ENCODE measurements around the gene CAMTA1.

CAMTA1 gene

DNA sequence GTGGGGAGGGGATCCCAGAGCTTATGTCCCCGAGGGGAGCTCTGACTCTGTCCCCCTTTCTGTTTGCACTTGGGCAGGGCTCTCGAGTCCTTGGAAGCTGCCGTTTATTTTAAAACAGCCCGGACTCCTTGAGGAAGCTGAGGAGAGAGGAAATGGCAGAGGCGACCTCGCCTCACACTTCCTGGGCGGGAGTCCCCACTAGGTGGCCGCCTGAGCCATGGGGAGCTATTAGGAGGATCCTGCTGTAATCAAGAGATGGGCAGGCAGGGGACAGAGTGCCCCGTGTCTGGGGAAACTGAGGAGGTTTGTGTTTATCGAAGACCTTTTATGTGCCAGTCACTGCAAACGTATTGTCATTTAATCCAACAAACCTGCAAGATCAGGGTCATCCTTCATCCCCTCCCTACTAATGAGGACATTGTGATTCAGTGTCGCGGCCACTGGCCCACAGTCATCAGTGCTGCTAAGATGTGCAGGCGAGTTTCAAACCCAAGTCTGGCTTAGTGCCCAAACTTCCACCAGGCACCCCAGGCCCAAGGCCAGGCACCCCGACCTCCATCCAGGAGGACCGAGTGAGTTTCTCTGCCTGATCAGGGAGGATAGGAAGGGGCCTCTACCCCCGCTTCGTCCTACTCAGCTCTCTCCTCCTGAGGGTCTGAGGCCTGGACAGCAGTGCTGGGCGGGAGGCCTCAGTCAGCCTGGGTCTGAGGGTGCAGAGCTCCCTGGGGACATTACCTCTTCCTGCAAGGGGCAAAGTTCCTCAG, 669.0 kb downstream of the CAMTA1 start:
- no peak for DNase-seq

DNA sequence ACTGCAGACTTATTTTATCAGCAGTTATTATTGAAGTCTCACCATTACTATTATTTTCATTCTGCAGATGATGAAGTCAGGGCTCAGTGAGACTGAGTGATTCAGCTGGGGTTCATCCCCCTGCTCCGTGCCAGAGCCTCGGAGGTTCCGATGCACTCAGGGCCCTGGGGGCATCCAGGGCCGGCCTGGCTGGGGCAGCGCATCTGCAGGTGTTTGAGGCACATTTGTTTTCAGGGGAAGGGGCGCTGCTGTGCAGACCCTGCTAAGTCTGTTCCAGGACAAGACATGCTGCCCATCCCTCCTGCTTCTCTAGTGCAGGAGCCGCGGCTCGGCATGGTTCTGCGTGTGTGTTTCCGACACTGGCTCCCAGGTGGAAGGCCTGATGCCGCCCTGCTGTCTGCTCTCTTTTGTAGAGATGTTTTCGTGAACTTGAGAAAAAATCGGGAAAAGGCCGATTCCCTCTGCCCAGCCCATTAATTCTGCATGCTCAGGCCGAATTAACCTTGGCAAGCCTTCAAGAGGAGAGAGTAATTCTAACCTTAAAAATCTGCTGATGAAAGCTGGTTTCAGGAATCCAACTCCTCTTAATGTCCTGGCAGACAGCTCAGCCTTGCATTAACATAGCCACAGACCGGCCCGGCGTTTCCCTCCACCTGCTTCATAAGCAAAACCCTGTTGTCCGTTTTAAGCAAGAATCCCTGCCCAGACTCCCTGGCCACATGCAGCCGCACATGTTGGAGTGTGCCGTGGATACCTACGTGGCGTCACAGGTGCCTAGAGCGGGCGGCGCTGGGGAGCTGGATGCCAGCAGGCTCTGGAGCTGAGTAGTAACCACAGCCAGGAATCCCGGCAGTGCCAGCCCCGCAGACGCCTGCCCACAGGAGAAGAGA, 669.9 kb downstream of the CAMTA1 start:
- no peak for DNase-seq

DNA sequence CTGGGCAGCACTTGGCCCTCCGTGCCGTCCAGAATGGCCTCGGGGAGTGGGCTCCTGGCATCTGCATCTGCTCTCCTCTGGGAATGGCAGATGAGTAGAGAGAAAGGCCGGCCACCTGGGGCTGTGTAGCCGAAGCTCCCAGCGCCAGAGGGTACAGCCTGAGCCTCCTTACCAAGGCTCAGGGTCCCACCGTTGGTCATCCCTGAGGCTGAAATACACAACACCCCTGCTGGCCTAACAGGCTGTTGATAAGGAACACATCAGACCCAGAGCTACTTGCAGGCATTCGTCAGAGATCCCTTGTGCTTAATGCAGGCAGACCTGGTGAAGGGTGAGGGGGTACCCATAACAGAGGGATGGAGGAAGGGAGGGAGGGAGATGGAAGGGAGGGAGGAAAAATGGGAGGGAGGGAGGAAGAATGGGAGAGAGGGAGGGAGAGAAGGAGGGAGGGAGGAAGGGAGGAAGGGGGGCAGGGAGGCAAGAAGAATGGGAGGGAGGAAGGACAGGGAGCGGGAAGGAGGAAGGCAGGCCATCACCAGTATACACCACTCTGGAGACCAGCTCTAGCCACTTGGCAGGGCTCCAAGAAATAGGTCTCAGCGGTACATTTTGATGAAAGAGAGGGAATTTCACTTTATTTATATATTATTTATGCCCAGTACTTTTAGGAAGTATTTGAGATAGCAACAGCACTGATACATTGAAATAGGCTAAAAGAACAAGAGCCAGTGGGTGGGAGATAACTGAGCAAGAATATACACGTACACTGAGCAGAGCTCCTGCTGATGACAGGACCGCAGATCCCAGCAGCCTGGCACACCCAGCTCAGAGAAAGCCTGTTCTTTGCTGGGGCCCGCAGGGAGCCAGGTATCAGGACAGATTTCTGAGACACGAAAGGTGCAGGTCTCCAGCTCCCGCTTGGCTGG, 670.8 kb downstream of the CAMTA1 start:
- DNase-seq, result no peak

DNA sequence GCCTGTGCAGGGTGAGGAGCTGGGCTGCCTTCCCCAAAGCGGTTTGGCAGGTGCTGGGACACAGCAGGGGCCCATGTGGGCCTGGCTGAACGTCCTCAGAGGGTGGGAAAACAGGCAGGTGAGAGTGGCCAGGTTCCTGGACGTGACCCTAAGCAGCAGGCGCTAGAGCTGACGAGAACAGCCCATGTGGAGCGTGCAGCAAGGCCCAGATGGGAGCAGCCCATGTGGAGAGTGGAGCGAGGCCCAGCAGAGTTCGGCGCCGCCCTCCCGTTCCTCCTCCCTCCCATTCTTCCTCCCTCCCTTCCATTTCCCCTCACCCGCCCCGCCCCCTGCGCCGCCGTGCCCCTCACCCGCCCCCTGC, 671.4 kb downstream of the CAMTA1 start:
- DNase-seq, result no peak

DNA sequence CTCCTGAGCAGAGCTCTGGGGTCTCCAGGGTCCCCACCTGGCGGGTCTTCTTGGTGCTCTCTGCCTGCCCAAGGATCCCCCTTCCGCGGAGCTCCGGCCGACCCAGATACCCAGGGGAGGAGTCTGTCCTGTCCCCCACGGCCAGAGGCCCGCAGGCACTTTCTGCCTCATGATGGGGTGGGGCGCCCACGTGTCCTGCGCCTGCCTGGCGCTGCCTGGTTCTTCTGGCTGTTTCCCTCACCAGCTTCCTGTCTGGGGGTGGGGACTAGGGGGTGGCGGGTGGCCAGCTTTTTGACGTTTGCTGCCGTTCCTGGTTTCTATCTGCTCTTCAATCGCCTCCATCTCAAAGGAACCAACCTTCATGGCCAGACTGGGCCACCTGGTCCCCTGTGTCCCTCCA, 672.6 kb downstream of the CAMTA1 start:
- DNase-seq, result no peak

DNA sequence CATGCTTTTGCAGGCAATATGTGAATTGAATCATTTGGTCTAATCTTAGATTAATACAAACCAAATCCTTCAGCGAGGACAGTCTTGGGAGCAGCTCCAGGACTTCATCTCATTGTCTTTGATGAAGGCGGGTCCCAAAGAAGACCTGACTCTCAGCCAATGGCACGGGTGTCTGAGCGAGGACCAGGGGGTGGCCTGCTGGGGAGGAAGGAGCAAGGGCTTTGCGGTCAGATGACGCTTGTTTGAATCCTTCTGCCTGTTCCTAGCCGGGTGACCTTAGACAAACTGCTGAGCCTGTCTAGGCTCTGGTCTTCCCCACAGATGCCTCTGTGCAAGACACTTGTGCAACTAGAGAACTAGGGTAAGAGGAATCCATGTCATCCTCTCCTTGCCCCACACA, 673.7 kb downstream of the CAMTA1 start:
- no peak for DNase-seq

DNA sequence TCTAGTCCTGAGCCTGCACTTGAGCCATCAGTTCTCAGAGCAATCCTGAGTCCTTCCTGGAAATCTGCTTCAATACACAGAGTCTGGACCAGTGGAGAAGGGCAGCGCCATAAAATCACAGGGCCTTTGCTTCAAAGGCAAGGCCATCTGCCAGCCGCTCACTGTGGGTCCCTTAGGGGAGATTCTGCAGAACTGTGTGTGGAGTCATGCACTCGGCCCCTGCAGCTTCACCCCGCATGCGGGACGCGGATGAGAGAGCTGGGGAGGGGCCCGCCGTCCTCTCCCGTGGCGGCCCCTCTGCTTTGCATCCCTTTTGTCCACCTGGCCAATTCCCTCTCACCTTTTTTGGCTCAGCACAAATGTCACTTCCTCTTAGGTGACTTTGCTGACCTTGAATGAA, 674.7 kb downstream of the CAMTA1 start:
- DNase-seq, result no peak

DNA sequence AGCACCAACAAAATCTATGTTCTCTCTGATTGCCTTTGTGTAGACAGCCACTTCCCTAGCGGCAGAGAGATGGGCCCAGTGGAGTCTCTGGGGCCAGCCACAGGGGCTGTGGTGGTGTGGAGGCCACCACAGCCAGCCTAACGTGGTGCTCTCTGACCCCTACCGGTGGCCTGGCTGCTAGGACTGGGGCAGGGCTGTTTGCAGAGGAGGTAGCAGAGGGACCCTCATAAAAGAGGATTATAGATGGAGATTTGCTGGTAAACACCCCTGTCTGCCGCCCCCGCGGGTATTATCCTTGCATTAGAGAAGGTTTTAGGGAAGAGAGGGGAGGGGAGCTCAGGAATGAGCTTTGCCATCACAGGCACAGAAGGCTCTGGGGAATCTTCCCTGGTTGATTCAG, 675.6 kb downstream of the CAMTA1 start:
- DNase-seq, result no peak

DNA sequence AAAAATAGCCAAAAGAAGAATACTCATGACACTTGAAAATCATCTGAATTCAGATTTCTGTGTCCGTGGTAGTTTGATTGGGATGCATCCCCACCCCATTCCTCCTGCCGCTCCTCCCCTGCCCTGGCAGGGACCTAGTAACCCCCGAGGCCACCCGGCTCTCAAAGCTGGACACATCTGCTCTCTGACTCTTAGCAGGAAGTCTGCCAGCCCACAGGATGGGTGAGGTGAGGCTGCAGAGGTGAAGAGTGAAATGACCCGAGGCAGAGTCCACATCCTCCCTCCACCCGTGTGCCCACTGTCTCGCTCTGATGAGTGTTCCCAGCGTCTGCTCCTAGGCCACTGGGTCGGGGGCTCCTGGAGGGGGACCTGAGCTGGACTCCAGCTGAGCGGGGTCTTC, 677.4 kb downstream of the CAMTA1 start:
- no peak for DNase-seq

DNA sequence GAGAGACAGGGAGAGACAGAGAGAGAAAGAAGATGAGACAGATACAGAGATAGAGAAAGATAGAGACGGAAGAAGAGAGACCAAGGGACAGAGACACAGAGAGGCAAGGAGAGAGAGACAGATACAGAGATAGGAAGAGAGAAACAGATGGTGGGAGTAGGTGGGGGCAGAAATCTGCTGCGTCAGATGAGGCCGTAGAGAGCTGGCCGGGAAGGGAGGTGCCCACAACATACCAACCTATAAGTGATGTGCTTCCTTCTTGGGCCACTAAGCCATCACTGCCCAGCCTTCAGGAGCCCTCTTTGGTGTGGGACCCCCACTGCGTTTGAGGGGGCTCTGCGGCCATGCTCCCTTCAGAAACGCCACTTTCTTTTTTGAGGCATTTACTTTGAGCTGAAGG, 678.3 kb downstream of the CAMTA1 start:
- DNase-seq, result no peak

DNA sequence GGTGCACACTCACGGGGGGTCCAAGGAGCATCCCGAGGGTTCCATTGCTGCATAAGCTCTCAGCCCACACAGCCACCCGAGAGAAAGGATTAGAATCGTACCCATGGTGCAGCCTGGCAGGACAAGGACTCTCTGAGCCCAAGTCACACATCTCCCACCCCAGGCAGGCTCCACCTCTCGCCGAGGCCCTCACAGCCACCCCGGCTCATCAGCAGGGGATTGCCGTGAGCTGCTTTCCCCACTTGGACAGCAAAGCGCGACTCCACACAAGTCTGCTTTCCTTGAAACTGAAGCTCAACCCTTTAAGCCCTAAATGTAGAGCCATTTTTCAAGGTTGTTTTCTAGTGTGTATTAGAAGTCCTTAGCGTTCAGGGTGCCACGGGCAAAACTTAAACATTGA, 679.5 kb downstream of the CAMTA1 start:
- no peak for DNase-seq

DNA sequence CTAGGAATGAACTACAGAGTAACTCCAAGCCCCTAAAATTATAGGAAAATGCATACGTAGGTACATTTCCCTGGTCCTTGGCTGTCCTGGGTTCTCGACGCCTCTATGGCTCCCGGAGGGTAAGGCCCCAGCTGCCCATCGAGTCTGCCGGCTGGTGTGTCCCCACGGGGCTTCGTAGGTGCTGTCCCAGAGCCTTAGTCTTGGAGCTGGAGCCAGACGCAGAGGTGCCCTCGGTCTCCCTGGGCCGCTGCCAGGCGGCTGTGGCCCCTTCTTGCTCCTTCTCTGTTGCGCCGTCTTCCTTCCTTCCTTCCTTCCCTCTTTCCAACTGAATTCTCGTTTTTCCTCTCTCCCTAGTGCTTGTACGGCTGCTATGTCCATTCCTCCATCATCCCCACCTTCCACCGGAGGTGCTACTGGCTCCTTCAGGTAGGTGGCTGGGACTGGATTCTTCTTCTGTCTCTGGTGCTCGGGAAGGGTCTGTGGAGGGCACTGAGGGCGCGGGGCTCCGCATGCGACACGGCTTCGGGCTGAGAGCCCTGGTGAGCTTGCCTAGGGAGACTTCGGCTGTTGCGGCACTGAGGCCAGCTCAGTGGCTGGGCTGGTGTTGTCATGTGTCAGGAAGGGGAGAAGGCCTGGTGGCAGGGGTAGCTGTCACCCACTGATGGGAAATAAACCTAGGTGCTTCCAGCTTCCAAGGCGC, 682.4 kb downstream of the CAMTA1 start:
- no peak for DNase-seq

DNA sequence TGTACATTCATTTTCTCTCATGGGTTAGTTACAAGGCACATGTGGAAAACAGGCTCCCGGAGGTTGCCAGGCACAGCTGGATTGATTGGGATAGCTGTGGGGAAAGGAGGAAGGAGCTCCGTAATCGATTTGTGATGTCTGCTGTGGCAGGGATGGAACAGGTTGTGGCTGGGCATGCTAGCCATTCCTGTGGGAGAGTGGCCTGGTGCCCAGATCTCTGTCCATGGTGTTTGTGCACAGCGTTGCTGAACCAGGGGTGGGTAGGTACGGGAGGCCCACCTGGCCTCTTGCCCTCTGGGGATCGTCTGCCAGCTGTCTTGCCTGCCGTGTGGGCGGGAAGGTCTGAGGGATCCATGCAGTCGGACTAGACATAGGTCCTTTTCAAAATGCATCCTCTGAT, 683.0 kb downstream of the CAMTA1 start:
- DNase-seq, result no peak

DNA sequence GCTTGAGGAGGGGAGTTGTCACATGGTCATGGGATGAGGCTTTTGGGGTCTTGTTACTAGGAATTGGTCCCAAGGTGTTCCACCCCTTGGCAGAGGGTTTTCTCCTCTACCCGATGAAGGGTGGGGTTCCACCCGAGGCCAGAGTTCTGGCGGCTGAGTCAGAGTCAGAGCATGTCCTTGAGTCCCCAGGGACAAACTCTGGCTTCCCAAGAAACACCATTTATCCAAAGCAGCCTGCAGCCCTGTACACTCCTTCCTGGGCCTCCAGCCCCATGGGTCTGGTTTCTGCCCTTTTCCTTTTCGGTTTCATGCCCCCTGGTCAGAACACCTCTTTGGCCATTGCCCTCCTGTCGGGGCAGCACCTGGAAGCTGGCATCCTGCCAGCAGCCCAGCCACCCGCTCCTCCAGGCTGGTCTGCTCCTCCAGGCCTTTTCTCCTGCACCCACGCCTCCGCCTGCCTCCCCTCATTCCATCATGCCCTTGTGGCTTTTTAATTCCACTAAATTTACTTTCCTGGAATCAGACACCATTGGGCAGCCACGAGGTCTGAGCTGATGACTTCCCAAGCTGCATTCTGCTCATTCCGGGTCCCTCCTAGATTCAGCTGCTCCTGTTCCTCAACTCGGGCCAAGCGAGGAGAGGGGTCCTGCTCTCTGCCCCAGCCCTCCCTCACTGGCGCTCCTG, 684.1 kb downstream of the CAMTA1 start:
- DNase-seq, result no peak

DNA sequence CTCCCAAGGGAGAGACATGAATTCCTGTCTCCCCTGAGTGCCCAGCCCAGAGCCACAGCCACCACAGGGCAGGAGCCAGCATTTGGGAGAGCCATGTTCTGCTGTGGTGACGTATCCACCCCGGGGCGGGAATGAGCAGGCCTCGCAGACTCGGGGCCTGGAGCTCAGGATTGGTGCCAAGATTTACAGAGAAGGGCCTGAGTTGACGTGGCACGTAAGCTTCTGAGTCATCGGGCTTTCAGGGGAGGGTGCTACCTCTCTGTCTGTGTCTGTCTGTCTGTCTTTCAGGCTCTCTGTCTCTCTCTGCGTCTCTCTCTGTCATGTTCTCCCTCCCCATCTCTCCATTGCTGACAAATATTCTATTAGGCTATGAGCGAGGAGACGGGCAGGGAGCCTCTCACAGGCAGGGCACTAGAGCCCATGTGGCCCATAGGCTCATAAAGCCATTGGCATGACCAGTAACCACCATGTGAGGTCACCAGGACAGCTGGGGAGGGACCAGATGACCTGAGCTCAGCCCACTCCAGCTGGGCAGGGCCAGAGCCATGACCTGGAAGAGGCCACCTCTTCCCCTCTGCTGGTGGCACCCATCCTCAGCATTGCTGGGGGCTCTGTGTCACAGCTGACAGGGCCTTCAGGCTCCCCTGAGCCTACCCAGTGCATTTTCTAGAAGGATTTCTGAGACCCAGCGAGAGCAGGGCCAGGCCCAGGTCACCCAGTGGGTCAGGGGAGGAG, 685.8 kb downstream of the CAMTA1 start:
- DNase-seq, result no peak

DNA sequence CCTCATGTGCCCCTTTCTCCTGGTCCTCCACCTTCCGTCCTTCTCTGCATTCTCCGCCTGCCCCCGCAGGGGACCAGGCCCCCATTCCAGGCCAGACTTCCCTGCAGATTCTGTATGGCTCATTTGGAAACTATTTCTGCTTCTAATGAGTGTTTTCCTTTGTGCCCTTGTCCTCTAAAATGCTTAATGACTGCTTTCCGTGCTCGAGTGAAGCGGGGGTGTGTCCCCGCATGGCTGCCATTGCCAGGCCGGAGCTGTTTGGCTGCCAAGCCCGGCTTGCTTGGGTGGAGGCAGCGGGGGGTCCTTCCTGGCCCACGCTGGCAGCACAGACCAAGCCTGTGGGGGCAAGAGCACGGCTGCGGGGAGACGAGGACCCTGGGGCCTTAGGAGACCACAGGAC, 686.6 kb downstream of the CAMTA1 start:
- DNase-seq, result no peak

DNA sequence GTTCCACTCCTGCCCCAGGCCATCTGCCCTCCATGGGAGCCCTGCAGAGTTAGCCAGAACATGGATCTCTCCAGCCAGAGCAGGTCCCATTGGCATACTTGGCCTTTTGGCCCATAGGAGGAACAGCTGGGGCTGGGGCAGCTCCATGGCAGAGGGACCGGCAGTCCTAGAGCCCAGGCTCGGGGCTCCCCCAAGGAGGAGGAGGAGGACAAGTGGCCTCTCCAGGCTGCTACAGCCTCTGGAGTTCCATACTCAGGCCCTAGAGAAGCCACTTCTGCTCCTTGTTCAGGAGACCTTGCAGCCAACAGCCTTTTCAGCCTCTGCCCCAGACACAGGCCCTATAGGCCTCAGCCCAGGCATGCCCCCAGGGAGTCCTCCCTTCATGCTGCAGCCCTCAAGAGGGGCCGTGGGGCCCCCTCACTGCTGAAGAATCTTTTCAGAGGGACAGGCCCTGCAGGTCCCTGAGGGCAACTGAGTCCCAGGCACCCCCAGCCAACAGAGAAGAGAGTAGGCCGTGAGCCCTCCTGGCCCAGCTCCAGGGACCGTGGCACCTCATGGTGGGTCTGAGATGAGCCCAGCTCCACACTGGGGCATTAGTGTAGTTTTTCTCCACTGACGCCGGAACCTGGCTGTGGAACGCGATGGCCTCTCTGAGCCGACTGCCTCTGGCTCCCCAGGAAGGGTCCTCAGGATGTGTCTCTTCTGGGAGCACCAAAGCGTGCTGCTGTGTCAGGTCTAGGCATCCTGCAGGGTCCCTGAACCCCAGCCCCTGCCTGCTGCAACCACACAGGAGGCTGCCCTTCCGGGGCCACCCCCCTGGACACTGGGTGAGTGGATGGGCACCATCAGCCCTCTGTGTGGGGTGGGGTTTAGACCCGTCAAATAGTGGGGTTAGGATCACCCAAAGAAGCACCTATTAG, 688.2 kb downstream of the CAMTA1 start:
- DNase-seq, result no peak

DNA sequence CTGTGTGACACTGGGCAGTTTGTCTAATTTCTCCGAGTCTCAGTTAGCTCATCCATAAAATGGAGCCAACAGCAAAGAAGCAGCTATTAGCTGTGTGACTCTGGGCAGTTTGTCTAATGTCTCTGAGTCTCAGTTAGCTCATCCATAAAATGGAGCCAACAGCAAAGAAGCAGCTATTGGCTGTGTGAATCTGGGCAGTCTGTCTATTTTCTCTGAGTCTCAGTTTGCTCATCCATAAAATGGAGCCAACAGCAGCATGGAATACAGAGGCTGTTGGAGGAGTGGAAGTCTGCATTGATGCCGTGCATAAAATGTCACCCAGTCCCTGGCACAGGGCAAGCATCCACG, 688.9 kb downstream of the CAMTA1 start:
- DNase-seq, result no peak

DNA sequence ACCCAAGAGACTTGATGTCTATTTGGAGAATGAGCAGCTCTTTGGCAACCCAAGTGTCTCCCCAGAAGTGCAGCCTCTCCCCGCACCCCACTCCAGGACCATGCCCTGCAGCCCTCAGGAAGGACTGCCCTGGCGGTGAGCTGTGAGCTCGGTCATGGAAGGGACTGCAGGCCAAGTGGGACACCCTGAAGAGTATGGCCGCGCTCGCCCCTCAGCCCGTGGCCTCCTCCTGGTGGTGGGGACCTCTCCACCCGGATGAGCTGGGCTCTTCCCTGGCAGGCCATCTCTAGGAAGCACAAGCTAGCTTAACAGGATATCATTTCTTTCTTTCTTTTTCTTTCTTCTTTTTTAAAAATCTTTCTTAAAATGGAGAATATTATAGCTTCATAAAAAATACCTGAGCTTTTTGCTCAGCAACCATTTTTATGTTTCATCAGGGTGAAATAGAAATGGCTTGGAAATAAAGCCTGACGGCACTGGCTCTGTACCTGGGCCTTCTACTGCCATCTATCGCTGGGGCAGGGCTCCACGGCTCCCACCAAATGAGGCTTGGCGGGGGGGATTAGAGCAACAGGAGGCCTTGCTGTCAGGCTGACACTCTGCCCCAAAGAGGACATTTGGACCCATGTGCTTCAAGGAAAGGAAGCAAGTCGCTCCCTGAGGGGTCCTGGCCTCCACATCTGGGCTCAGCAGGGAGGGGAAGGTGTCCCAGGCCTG, 689.7 kb downstream of the CAMTA1 start:
- DNase-seq, result no peak

DNA sequence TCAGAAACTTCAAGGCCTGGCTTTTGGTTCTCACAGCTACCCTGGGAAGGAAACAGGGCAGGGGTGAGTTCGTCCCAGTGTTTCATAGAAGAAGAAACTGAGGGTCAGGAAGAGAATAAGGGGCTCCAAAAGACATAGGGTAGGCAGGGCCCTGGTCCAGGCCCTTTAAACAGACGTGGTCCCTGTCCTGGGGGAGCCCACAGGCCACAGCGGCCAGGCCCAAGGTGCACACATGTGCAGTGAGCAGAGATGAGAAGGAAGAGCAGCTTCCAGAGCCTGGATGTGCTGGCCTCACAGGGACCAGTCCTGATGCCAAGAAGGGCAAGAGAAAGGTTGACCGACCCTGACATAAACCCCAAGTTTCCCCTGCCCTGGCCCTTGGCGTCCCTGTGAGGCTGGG, 690.4 kb downstream of the CAMTA1 start:
- no peak for DNase-seq

All from NCI-H1930 (cell line).